OCI-LY3 (cell line): ENCODE data around the gene PLB1.

Source experiments
- H2AFZ ChIP-seq: fragments of 200-600, 300-600 bp; shearing (Covaris generic); 2 replicates; pipeline ENCODE4 v1.6.0; 2014; ENCODE audit warnings: antibody characterized with exemption, low read depth, low read length
- H3K27ac ChIP-seq: fragments of 200-600, 300-600 bp; sonication (generic); 2 replicates; pipeline ENCODE4 v1.5.1; 2014; ENCODE audit warnings: mild to moderate bottlenecking, low read length, moderate library complexity, mixed read lengths
- H3K27me3 ChIP-seq: fragments of 200-600, 300-600 bp; sonication (generic); 2 replicates; pipeline ENCODE4 v1.6.1; 2014; ENCODE audit warnings: low read depth, low read length, mixed read lengths
- H3K36me3 ChIP-seq: fragments of 200-600, 300-600 bp; sonication (generic); replicated peaks from 2 replicates; pipeline ENCODE3; 2014; ENCODE audit warnings: low read depth, low read length, mixed read lengths
- H3K4me1 ChIP-seq: fragments of 300-600, 200-600 bp; sonication (generic); 2 replicates; pipeline ENCODE4 v1.6.1; 2014; ENCODE audit warnings: low read length, mixed read lengths
- H3K4me2 ChIP-seq: fragments of 200-600, 300-600 bp; sonication (generic); 2 replicates; pipeline ENCODE4 v1.6.1; 2014; ENCODE audit warnings: low read length, mixed read lengths
- H3K4me3 ChIP-seq: fragments of 300-600, 200-600 bp; sonication (generic); 2 replicates; pipeline ENCODE4 v1.5.1; 2014; ENCODE audit warnings: antibody characterized with exemption, mild to moderate bottlenecking, low read length, moderate library complexity
- H3K79me2 ChIP-seq: fragments of 300-600, 200-600 bp; shearing (Covaris generic); 2 replicates; pipeline ENCODE4 v1.6.1; 2014; ENCODE audit warnings: mild to moderate bottlenecking, low read length, mixed read lengths
- H3K9ac ChIP-seq: fragments of 300-600, 200-600 bp; shearing (Covaris generic); 2 replicates; pipeline ENCODE4 v1.6.0; 2014; ENCODE audit warnings: mild to moderate bottlenecking, low read length, moderate library complexity
- H3K9me3 ChIP-seq: fragments of 200-600, 300-600 bp; shearing (Covaris generic); 2 replicates; pipeline ENCODE4 v1.6.1; 2014; ENCODE audit warnings: low read length, mixed read lengths; ENCODE audit not compliant: insufficient read depth
- H4K20me1 ChIP-seq: fragments of 200-600, 300-600 bp; sonication (generic); 2 replicates; pipeline ENCODE4 v1.6.1; 2016; ENCODE audit warnings: low read length, mixed read lengths; ENCODE audit not compliant: insufficient read depth
- CTCF ChIP-seq: fragments of 200-600, 300-600 bp; sonication (generic); IDR thresholded peaks from 2 replicates; pipeline ENCODE4 v1.5.1; 2014; ENCODE audit warnings: antibody characterized with exemption, low read length, low read depth
- EZH2phosphoT487 ChIP-seq: fragments of 200-600 bp; shearing (Covaris generic); IDR thresholded peaks from 2 replicates; pipeline ENCODE4 v1.6.1; 2018; ENCODE audit warnings: antibody characterized with exemption, mixed run types, low read depth

The PLB1 gene

DNA sequence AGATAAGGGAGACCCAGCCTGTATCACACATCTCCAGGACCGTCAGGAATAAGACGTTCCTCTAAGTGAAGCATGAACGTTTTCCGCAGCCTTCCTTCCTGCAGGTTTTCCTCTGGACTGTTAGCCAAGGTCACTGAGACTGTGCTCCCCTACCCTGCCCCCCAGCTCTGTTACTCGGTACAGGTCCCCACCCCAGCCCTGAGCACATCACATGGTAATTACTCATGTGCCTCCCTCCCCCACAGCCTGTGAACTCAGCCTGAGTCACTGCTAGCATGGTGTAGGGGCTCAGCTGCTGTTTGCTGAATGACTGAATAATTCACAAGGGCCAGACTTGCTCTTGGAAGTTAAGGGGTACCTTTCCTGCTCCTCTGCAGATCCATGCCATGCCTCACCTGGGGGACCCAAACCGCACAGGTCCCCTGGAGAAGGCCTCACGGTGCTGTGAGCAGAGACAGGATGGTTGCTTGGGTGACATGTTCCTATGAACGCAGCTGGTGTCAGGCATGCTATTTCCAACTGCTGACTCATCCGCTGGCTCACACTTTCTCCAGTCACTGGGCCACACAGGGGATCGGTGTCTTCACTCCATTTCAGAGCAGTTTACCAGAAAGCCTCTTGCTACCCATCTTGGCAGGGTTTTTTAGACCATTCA, 88.2 kb downstream of the PLB1 start:
- H3K36me3 ChIP-seq: no peaks in the 10 kb centered on the region
- no peaks in the 10 kb centered on the region for H3K79me2 ChIP-seq
- H3K9me3 ChIP-seq: no peaks in the 10 kb centered on the region
- H3K27ac ChIP-seq: no peak overlapping the region
- H3K4me3 ChIP-seq: no peak overlapping the region
- no peak overlapping the region for H3K9ac ChIP-seq
- TF ChIP-seq EZH2phosphoT487 (no peak), CTCF (no peak)
- no peak overlapping the region for H2AFZ ChIP-seq
- no peak overlapping the region for H3K4me2 ChIP-seq
- H3K4me1 ChIP-seq: peaks cover 12% of the 10 kb centered on the region
- H4K20me1 ChIP-seq: no peaks in the 10 kb centered on the region
- peaks cover 9% of the 10 kb centered on the region for H3K27me3 ChIP-seq

DNA sequence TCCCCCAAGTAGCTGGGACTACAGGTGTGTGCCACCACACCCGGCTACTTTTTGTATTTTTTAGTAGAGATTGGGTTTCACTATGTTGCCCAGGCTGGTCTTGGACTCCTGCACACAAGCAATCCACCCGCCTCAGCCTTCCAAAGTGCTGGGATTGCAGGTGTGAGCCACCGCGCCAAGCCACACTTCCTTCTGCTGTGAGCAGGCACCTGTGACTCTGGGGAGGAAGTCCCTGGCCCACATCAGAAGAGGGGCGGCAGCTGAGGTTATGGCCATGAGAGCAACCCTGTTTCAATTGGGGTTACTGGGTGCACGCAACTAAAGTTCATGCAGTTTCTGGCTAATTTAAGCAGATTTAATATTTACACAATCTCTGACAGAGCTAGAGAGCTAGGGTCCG, 91.0 kb downstream of the PLB1 start:
- Histone ChIP-seq H3K36me3 (no peaks in the 10 kb centered on the region), H3K4me1 (peaks cover 12% of the 10 kb centered on the region), H2AFZ (no peak overlapping the region), H3K79me2 (no peaks in the 10 kb centered on the region), H3K27ac (no peak overlapping the region), H3K4me2 (peak overlapping the region; percentile 55), H3K4me3 (no peak overlapping the region), H3K9ac (no peak overlapping the region), H4K20me1 (no peaks in the 10 kb centered on the region), H3K27me3 (peaks cover 12% of the 10 kb centered on the region), H3K9me3 (no peaks in the 10 kb centered on the region)
- no peak for TF ChIP-seq EZH2phosphoT487
- TF ChIP-seq CTCF: no peak

- H3K27ac ChIP-seq: no peak overlapping the region
- H3K9me3 ChIP-seq: no peaks in the 10 kb centered on the region
- H3K9ac ChIP-seq: no peak overlapping the region
- no peaks in the 10 kb centered on the region for H4K20me1 ChIP-seq
- H3K36me3 ChIP-seq: no peaks in the 10 kb centered on the region
- H3K79me2 ChIP-seq: no peaks in the 10 kb centered on the region
- H2AFZ ChIP-seq: no peak overlapping the region
- no peak for TF ChIP-seq EZH2phosphoT487
- no peak for TF ChIP-seq CTCF
- H3K4me2 ChIP-seq: no peak overlapping the region
- H3K27me3 ChIP-seq: peaks cover 12% of the 10 kb centered on the region
- H3K4me1 ChIP-seq: peaks cover 12% of the 10 kb centered on the region
- H3K4me3 ChIP-seq: no peak overlapping the region
Measured at GRCh38 chr2:28587526-28588291, 91.8 kb downstream of the PLB1 start.

DNA sequence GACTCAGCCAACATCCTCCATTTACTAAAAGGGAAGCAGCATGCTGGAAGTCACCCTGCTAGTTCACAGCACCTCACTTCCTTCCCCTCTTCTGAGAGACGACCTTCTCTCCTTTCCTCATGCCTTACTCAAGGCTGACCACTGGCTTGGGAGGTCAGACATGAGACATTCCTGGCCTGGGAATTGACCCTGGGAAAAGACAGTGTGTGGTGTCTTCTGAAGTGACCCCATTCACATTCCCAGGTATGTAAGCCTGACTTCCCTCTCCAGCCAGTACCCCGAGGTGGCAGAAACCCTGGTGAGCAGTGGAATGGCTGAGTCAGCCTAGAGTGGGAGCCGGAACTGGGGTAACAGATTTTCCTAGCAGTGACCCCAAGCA, 92.4 kb downstream of the PLB1 start:
- Histone ChIP-seq H3K4me3 (no peak overlapping the region), H3K27me3 (peaks cover 12% of the 10 kb centered on the region), H3K4me2 (no peak overlapping the region; the same call in 1 of the 2 replicates), H3K4me1 (peaks cover 12% of the 10 kb centered on the region), H3K27ac (no peak overlapping the region), H4K20me1 (no peaks in the 10 kb centered on the region), H3K9ac (no peak overlapping the region), H2AFZ (no peak overlapping the region), H3K9me3 (no peaks in the 10 kb centered on the region), H3K36me3 (no peaks in the 10 kb centered on the region), H3K79me2 (no peaks in the 10 kb centered on the region)
- TF ChIP-seq CTCF (no peak), EZH2phosphoT487 (no peak)
